DMS 273 (cell line): ENCODE data around the gene FBLN2.

Source experiments
- DNase-seq: peaks from one replicate; lab custom pipeline; 2025; ENCODE audit not compliant: unreplicated experiment; lab: John Stamatoyannopoulos, UW

Gene FBLN2

GRCh38 chr3:13638927-13639326 is 90.0 kb downstream of the FBLN2 start:
- DNase-seq: peak; percentile 62

GRCh38 chr3:13642597-13642996 is 93.7 kb downstream of the FBLN2 start:
- no peak for DNase-seq

DNA sequence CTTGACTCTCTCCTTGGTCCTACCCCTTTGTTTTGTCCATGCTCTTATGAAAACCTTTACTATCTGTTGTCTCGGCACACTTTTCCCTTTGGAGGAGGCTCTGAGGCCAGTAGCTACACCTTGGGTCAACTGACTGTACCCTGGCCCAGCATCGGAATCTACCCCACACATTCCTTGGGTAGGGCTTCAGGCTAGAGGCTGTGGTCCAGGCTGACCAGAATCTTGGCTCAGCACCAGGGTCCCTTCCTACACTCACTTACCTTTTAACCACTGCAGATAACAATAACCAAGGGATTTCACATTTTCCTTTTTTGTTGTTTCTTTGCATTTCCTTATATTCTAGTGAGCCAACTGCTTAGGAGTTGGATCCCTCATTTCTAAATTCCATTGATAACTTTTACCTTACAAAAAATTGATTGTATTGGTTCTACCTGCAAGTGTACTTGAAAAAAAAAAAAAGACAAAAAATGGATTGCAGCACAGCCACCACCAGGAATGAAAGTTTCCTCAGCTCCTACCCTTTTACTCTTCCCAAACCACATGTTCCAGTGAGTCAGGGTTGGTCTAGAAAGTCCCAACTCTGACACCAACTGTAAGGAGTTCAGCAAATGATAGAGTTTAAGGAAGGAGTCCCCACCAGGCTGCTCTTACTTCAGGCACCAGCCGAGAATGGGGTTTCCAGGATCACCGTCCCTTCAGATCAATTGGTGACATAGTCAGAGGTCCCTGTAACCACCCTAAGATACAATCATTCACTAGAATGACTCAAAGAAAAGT is 95.6 kb downstream of the FBLN2 start:
- DNase-seq: no peak

- DNase-seq: no peak
These were observed 97.1 kb downstream of the FBLN2 start for GRCh38 chr3:13645801-13646637.

DNA sequence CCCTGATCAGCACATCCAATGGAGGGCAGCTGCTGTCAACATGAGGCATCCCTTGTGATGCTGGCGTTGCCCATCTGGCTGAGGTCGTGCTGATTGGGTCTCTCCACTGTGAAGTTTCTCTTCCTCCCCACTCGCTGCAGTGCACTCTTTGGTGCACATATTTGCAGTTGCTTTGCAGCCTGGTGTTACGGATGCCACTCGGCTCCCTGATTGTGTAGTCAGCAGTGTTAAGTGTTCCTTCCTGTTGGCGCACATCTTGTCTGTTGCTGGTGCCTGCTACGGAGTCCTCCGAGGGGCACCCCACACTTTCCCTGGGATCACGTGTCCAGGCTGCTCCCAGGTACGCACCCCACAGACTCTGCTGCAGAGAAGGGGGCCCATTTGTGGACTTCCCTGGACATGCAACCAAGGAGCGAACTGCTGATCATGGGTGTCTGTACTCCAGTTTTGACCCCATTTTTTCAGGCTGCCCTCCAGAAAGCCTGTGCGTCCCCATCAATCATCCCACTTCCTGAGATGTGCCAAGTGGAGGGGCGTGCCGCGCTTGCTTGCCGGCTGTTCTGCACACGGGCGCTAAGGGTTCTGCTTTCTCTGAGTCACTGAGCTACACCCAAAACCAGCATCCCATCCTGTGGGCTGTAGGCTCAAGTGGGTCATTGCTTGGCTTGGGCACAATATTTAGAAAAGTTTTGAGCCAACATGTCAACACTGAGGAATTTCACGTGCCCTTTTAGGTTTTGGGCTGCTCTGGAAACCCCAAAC is 98.6 kb downstream of the FBLN2 start:
- peak; percentile 7 for DNase-seq

DNA sequence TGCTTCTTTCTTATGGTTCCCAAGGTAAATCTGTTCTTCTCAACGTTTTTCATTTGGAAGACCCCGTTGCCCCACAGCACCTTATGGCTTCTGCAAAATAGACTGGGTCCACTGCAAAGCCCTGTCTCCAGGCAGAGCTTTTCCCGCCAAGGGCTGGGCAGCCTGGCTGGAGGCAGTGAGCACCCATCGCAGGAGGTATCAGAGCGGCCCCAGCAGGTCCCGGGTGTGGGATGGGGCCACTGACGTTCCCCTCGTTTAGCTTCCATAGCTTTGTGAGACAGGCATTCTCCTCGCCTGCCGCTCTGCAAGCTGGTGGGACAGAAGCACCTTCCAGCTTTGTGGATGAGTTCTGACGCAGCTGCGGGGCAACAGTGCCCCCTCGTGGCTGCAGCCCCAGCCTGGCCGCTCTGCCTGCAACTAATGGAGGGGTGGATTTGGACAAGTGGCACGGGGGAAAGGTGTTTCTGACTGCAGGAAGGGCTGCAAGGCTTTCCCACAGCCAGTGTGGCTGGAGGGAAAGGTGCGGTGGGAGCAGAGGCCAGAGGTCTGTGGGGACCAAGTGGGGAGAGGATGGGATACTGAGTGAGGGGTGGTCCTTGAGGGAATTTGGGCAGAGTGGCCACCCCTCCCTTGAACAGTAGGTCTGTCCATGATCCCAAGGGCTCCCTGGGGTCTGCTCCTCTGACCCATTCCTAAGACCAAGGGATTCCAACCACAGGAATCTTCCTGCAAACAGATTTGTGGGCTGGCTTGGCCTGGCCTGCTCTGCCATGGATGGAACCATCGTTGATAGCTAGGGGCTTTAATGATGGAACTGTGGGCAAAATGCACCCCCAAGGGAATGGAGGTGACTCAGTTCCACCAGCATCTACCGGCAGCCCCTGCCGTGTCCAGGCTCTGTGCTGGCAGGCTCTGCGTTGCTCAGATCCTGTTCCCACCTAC is 99.4 kb downstream of the FBLN2 start:
- DNase-seq: peak; percentile 86

DNA sequence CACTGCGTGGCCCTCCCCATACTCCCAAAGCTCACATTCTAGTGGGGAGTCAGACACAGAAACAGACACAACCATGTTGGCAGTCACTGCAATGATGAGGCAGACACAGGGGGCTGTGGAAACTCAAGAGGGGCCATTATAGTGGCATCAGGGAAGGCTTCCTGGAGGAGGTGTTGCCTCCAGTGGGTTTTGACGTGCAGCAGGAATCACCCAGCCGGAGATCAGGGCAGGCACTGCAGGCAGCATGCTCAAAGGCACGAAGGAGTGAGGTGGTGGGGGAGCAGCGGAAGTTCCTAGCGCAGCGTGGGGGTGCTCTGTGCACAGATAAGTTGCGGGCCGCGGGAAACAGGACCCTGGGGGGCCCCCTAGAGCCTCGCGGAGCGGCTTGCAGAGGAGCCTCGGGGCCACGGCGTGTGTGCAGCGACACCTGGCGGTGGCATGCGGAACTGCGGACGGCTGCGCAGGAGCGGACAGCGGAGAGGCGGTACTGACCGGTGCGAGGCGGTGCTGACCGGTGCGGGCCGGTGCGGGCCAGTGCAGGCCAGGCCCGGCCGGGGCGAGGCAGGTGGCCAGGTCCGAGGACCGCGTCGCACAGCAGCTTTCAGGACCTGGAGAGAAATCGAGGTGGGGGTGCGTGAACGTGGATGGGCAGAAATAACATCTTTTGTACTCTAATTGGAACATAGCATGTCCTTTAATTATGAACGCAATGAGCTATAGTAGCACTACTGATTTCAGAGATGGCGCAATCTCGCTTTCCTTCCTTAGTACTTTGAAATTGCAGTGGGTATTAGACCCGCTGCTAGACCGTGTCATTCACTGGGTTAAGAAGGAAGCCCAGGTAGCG is 101.5 kb downstream of the FBLN2 start:
- peak; percentile 78 for DNase-seq

DNA sequence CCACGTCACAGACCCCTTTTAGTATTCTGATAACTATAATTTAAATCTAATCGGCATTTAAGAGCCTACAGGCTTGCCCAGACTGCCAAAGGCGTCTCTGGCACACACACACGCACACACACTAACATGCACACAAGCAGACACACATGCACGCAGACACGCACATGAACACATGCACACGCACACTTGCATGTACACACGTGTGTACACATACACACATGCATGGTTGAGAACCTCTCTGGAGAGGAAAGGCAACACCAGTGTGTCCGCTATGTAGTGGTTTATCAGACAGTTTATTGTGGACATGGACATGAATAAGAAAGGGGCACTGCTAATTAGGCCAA is 102.1 kb downstream of the FBLN2 start:
- DNase-seq: no peak

DNA sequence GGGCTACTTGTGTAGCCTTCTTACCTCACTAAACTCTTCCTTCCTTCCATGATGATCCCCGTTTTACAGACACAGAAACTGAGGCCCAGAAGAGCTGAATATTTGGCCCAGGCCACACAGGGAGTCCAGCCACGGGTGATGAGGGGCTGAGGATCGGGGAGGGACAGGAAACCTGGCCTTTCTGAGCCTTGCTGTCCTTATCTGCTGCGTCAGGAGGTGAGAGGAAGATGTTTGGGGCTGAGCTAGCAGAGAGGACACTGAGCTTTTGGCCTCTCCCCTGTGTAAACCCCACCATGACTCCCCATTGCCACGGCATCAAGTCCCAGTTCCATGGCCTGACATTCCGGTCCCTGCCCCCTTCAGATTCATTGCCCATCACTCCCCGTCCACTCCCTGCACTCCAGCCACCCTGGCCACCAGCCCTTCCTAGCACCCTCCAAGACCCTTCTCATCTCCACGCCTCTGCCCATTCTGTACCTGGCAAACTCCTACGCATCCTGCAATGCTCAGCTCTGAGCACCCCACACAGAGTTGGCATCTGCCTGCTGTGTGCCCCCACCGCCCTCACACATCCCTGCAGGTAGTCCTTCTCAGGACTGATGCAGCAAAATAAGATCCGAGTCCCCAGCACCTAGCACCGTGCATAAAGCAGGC is 103.0 kb downstream of the FBLN2 start:
- no peak for DNase-seq

DNA sequence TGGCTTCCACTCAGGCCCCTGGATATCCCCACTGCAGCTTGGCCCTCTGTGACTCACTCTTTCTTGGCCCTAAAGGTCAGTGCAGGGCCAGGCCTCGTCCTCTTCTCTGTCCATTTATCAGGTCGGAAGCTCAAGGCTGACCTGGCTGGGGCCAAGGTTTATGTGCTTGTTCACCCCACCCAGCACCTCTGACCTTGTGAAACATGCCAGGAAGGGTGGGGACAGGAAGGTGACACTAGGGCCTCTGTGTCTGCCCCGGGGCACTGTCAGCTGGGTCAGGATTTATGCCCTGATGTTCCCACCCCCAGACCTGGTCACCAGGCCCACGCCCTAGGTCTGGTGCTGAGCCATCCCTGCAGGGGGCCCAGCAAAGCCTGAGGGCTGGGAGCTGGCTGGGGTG is 103.8 kb downstream of the FBLN2 start:
- no peak for DNase-seq

DNA sequence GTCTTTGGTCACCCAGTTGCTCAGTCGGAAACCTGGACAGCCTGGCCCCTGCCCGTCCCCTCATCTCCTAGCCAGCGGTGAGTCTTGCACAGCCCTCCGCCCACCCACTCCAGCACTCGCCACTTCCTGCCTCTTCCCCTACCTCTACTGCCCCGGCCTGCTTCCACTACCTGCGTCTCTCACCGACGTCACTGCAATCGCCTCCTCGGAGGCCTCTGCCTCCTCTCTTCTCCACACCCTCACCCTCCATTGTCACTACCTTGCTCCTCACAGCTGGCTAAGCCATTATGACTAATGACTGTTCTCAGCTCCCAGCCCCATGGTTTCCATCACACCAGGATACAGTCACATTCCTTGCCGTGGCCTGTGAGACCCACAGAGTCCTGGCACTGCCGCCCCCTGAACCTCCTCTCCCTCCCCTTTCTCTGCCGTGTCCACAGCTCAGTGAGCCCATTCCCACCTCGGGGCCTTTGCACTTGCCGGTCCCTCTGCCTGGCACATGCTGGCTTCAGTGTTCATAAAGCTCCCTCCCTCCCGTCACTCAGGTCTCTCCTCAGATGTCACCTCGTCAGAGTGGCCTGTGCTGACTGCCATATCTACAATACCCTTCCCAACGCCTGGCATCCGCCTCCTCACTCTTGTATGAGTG is 104.8 kb downstream of the FBLN2 start:
- DNase-seq: no peak

- DNase-seq: no peak
These were observed 105.6 kb downstream of the FBLN2 start for GRCh38 chr3:13654330-13655060.

DNA sequence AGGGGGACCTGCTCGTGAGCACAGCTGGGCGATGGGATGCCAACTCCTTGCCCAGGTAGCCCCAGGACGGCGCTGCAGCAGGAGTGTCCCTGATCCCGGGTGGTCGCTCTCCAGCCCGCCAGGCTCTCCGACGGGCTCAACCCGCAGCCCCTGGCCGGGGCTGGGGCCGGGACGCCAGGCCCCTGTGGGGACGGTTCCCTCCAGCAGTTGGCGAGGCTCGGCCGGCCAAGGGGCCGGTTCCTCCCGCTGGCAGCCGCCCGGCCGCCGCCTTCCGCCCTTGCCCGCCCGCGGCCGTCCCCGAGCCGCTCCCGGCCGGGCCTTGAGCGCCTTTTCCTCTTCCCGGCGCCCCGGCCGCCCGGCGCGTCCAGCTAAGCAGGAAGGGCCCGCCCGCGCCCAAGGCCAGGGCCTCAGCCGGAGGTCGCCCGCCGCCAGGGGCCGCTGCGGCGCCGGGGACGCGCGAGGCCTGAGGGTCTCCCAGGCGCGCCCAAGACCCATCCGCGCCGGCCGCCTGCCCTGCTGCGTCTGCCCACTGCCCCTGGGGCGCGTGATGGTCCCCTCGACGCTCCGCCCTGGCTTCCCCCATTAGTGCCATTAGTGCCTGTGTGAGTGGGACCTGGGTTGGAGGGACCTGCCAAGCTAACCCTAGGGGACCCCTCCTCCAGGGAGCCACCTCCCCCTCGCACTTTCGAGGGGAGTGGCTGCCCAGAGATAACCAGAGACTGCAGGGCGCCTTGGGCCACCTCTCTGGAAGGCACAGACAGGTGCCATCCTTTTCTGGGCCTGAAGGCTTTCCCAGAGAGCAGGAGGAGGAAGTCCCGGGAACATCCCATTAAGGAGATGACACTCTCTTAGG is 106.4 kb downstream of the FBLN2 start:
- DNase-seq: peak; percentile 73

DNA sequence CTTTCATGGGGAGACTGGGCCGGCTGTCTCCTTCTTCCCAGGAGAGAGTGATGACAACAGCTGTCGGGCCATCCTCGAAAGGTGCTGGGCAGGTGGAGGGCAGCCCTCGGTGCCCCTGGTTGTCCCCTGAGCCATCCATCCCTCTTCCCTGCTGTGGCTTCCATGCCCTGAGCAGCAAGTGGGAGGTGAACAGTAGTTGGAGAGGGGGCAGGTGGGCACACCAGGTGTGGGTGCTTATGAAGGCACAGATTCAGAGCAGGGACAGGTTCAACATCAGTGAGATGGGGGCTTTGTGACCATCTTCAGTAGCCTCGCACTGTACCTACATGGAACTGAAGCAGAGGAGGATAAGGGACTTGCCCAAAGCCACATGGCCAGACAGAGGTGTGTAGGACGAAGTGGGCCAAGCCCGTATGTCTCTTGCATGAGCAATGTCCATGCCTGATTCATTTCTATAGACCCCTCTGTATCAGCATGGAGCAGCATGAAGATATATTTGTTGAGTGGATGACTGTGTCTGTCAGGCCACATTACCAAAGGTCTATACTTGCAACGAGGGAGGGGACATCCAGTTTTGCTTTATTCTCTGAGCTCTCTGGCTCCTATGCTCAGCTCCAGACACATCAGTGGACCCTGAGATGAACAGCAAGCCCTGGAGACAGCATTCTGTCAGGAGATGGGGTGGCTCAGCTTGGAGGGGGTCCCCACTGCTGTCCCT is 107.8 kb downstream of the FBLN2 start:
- no peak for DNase-seq

DNA sequence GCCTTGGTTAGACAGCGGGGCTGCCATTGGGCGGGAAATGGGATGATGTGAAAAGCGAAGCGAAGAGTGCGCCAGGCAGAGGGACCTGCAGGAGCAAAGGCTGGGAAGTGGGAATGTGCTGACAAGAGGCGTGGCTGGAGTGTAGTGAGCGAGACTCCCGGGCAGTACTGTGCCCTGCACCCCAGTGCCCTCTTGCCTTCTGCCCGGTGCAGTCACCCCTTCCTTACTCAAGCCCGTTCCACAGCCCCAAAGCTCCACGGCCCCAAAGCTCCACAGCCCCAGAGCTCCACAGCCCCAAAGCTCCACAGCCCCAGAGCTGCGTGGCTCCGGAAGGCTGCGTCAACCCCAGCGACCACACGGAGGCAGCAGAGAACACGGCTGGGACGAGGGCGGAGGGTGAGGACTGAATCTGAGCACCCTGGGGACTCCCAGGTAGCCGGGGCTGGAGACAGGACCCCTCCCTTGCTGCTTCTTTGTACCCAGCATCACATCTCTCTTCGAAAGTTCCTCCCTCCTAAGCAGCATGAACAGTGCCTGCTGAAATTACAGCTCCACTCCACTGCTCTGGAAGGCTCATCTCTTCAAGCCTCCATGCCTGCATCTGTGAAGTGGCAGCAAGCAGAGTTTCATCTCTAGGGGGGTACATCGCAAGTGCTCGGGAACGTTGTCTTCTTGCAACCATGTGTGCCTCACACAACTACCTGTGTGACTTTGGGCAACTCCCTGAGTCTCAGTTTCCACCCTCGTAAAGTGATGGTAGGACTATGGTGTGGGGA is 108.9 kb downstream of the FBLN2 start:
- peak; percentile 72 for DNase-seq

DNA sequence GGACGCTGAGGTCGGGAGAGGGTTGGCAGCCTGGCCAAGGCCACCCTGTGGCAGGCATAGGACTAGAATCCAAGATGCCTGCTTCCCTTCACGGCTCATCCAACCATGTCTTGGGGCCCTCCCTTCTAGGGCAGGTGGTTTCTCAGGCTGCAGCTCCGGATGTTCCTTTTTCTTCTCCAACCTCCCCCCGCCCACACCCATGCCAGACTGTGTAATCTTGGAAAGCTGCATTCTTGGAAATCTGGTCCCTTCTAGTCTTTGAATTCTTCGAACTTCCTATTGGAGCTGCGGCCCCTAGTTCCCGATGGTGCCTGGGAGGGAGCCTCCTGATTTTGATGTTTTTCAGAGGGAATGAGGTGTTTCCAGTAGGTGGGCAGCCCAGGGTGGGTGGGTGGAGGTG is 109.8 kb downstream of the FBLN2 start:
- no peak for DNase-seq
